T1000 (cell line): Measurements from ENCODE around the gene LINGO1.

ENCODE experiments used
- DNase-seq: peaks from one replicate; lab custom pipeline; 2025; ENCODE audit warnings: mixed read lengths; lab: John Stamatoyannopoulos, UW

Gene LINGO1

GRCh38 chr15:77632534-77633133 is at the start of gene LINGO1:
Gene LINGO1 (minus strand): TSS chr15:77632912. CDS start chr15:77632315, 597 bp downstream.
- no peak for DNase-seq

DNA sequence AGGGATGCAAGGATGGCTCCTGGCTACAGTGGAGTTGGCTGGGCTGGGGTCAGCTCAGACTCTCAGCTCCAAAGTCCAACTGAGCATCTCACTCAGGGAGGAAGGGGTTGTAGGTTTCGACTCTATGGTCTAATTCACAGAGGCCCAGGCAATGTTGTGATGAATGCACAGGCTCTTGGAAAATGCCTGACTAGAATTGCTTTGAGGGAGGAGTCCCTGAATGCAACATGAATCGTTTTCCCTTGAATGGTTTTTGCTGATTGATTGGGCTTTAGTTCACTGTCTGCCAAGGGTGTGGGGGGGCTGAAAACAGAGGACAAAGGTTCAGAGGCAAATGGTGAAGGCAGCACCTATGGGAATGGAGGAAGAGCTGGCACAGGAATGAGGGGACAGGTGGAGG is 48.6 kb upstream of the LINGO1 start:
- DNase-seq: no peak

GRCh38 chr15:77676569-77677375 is 44.1 kb upstream of the LINGO1 start:
- no peak for DNase-seq

- DNase-seq: no peak
Observed at GRCh38 chr15:77675806-77676415, 43.2 kb upstream of the LINGO1 start.

DNA sequence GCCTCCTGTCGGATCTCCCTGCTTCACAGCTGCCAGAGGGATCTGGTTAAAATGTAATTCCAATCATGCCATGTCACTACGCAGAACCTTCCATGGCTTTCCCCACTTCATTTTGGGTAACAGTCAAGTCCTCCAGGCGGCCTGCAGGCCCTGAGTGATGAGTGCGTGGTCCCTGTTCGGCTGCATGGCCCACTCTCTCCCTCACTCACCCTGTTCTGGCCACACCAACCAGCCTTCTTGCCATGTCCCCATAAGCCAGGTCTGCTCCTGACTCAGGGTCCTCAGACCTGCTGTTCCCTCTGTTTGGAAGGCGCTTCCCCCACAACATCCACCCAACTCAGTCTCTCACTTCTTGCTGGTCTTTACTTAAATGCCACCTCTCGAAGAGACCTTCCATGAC is 41.6 kb upstream of the LINGO1 start:
- no peak for DNase-seq

- no peak for DNase-seq
Observed at GRCh38 chr15:77673866-77674265, 41.2 kb upstream of the LINGO1 start.

DNA sequence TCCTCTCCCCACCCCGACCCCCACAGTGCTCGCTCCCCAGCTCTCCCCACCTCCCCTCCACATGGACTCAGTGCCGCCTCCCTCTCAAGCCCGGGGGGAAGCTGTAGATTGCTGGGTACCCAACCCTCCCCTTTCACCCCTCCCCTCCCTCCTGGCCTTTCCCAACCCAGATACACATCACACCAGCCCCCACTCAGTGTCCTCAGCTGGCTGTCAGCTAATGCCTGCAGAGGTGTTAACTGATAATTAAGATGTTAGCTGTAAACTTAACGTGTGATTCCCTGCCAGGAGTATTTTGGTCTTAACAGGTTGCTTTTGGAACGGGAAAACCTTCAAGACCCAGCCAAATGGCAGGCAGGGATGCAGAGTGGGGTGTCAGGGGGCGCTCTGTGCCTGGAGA is 39.4 kb upstream of the LINGO1 start:
- no peak for DNase-seq

DNA sequence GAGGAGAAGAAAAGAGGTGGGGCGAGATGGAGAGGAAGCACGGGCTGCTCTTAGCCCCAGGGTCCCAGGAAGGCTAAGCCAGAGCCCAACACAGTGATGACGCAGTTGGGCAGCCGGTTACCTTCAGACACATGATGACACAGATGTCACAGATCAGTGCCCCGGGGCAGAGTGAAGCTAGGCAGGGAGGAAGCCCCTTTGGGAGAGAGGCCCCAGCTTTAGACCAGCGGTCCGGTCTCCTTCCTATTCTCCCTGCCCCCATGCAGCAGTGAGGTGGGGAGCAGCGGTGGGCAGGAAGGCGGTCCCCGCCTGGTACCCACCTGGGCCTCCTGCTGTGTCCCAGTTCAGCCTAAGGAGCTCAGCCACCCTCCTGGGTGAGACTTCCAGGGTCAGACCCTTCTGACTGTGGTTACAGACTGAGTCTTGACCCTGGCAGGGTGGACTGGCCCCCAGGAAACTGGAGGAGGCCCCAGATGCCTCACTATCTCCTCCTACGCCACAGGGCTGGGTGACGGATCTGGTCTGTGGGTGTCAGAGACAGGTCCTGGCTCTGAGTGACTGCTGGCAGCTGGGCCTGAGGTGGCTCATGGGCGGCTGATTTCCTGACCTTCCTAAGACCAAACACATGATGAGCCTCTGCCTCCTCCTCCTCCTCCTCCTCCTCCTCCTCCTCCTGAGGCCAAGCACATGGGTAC is 38.8 kb upstream of the LINGO1 start:
- no peak for DNase-seq

- DNase-seq: no peak
Observed at GRCh38 chr15:77670558-77671361, 38.0 kb upstream of the LINGO1 start.

DNA sequence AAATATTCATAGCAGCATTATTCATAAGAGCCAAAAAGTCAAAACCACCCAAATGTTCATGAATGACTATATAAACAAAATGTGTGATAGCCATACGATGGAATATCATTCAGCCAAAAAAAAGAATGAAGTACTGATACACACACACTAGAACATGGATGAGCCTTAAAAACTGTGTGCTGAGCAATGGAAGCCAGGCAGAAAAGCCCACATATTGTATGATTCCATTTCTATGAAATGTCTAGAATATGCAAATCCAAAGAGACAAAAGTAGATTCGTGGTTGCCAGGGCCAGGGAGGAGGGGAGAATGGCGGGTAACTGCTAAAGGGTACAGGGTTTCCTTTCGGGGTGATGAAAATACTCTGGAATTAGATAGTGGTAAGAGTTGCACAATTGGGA is 37.2 kb upstream of the LINGO1 start:
- DNase-seq: no peak

DNA sequence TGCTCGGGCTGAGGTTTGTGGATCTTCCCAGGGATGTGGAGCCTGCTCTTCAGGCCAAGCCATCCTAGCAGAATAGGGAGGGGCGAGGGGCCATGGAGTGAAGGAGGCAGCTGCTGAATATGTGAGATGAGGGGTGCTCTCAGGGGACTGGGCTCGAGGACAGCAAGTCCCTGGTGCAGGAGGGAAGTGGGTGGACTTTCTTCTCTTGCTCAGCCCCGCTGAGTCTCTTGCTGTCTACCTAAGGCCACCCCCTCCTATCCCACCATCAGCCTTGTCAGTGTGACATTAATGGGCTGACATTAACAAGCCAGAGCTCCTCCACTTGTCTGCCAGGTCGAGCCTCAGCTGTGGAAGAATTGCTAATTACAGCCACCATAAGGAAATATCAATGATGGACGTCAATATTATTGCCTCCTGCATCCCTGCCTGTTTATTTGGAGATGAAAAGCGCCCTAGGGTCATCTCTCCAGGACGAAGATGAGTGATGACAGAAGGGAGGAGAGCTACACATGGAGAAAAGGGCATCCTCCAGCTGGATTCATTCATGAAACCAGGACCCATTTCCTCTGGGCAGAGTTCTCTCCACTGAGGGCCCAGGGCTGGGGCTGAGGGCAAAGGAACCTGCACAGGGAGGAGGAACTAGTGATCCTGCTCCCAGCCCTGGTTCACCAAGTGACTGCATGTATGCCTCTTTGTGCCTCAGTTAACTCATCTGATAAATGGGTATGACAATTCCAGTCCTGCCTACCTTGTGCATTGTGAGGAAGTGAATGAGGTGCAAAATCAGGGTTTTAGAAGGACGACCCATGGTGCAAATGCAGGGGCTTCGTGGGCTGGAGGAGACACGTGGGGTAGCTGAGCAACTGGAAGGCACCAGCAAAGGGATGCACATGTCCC is 34.9 kb upstream of the LINGO1 start:
- no peak for DNase-seq

- DNase-seq: no peak
Observed at GRCh38 chr15:77666296-77666660, 33.6 kb upstream of the LINGO1 start.

DNA sequence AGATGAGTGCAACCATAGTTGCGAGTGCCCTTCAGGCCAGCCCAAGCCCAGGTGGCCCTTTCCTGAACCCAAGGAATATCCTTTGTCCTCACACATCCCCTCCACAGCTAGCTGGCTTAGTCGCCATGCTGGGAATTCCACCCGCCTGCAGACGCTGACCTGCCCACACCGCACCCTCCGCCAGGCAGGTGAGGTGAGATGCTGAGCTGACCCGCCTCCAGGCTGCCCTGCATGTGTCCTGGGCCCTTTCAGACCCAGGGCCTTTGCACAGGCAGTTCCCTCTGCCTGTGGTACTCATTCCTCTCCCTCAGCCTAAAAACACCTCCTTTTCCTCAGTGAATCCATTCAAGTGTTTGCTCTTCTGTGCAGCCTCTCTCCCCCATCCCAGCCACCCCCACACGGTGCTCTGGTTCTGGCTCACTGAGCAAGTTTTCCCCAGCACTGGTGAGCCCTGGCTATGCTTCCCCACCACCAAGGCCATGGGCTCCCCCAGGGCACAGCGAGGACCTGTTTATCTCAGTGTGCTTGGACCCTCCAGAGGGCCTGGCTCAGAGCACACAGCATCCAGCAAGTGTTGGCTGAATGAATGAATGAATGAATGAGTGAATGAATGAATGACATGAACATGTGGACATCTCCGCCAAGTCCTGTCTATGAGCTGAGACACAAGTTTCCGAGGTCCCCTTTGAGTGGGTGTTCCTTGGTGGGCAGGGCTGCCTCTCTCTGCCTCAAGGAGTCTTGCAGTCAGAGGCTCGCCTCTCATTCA is 33.0 kb upstream of the LINGO1 start:
- DNase-seq: no peak

DNA sequence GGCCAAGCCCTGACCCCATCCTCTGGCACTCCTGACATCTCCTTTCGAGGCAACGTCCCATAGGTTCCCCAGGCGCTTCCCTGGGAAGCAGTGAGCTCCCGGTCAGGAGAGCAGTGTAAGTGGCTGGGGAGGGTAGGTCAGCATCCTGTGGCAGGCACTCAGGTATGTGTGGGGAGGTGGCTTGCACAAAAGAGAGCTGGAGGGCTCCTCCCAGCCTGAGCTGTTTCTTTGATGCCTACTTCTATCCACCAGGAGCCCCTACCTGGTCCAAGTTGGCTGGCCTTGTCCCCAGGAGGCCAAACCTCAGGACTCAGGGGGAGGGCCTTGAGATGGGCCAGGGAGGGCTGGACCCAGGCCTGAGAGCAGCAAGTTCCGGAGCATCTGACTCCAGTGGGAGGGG is 31.7 kb upstream of the LINGO1 start:
- DNase-seq: no peak

- DNase-seq: no peak
Observed at GRCh38 chr15:77663256-77663655, 30.5 kb upstream of the LINGO1 start.

DNA sequence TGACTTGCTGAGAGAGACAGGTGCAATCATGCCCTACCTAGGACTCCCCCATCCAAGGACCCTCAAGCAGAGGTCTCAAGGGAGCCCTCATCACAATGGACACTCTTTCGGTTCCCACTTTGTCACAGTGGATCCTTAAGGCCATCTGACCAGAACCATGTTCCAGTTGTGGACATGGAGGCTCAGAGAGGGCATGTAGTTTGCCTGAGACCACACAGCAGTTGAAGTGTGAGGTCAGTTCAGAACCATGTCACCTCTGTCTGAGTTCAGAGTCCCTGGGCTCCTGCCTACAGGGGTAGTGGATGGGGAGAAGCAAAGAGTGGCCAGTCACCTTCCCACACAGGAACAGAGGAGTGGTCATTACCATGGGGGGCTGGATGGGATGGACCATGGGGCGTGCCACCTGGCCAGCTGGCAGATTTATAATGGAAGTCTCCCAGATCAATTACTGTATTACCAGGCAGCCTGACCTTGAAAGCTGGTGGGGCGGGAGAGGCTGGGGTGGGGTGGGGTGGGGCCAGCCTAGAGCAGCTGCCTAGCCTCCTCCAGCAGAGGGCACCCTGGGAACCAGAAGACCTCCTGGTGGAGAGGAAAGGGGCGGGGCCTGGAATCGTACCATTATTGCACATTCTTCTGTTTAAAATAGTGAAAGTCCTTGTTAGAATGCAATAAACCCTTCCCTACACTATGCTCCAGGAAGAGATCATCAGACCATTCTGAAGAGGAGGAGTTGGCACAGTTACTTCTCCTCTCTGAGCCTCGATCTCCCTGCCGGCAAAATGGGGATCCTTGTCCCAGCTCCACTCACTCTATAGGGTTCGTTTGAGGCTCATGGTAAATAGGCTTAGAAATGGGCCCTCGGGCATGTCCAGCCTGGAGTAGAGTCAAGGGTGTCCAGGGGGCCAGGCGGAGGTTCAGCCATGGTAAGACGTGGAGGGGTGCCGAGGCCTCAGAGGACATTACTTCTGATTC is 26.9 kb upstream of the LINGO1 start:
- DNase-seq: no peak

- DNase-seq: no peak
Observed at GRCh38 chr15:77658304-77658703, 25.6 kb upstream of the LINGO1 start.

GRCh38 chr15:77657634-77658238 is 25.0 kb upstream of the LINGO1 start:
- DNase-seq: no peak
